ENCODE results near the gene PPIP5K1. TPM values are rescaled to one million over a fixed set of nuclear protein-coding genes. Genes with fewer than 3 reads are reported as not detected.

Gene PPIP5K1
- 9.6 and 18.1 TPM in 2 replicates for total RNA-seq

GRCh38 chr15:43589778-43590466 is at the start of gene PPIP5K1:
TSS of gene PPIP5K1 (minus strand) at chr15:43590208. CDS start at chr15:43584504, 5,704 bp downstream.

GRCh38 chr15:43618700-43619099 is 28.7 kb upstream of the PPIP5K1 start, which contains the start of gene STRC:
TSS of gene STRC (minus strand) at chr15:43618800. CDS start at chr15:43618722, 78 bp downstream.

GRCh38 chr15:43593328-43594190 is 3.6 kb upstream of the PPIP5K1 start, which contains the start of gene CKMT1B:
TSS of gene CKMT1B (plus strand) at chr15:43594027. CDS start at chr15:43594219, 192 bp downstream.

GRCh38 chr15:43517354-43518196 is 72.4 kb downstream of the PPIP5K1 start, which contains the start of gene MAP1A:
TSS of gene MAP1A (plus strand) at chr15:43517608. CDS start at chr15:43521474, 3,866 bp downstream.

DNA sequence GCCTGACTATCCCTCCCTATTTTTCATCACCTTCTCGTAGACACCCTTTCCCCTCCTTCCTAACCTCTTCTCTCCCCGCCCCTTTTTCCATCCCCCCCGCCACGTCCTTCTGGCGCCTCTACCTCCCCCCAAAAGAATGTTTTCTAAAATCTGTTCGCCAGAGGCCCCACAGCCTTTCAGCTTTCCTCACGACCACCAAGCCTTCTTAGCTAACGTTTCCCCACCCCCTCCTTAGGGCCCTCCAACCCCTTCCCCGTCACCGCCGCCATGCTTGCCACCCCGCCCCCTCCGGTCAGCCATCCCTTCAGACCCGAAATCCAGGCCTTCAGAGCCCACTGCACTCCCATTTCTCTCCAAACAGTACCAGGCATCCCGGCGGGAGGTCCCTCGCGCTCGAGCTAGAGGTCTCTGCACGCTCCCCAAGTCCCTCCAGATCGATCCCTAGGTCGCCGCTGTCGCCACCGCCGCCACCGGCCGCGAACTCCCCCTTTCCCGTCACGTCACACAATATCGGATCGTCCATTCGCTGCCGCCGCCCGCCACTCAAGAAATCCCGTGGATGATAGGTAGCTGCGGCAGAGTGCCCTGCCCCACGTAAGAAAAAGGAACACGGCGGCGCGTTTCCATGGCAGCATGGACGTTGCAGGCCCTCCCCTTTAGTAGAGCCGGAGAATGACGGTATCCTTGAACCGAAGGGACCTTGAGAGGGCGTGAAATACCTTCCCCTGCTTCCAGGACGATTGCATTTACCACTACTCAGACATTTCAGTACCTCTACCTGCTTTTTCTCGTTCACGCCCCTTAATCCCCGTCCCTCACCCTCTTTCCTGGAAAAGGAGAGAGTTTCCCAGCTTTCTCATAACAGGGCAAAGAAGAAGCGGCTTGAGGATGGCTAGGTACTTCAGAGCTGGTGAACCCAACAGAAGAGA is 97.1 kb downstream of the PPIP5K1 start, which contains the start of gene TP53BP1:
Gene TP53BP1, minus strand, starts transcription at position 484 of the 929 bp plus-strand sequence. Its CDS starts 113 bp downstream, at position 371.

Other genes starting within 250 kb of the PPIP5K1 start
- 11.9 and 17.7 TPM in 2 replicates for gene ZSCAN29, start 219.2 kb downstream of the PPIP5K1 start, total RNA-seq
- gene TUBGCP4, start 219.1 kb downstream of the PPIP5K1 start, total RNA-seq, result 7.2 and 7.9 TPM in 2 replicates
- gene TP53BP1, start 97.1 kb downstream of the PPIP5K1 start, total RNA-seq, result 15.3 and 20.9 TPM in 2 replicates
- 9.2 and 18.0 TPM in 2 replicates for gene MAP1A, start 72.6 kb downstream of the PPIP5K1 start, total RNA-seq
- gene CKMT1B, start 3.8 kb upstream of the PPIP5K1 start, total RNA-seq, result not detected in 2 replicates
- gene STRC, start 28.6 kb upstream of the PPIP5K1 start, total RNA-seq, result not detected in 2 replicates
- gene CATSPER2, start 58.6 kb upstream of the PPIP5K1 start, total RNA-seq, result under 0.01 TPM in 1 of 2 replicates, not detected in the other
- not detected in 2 replicates for gene CKMT1A, start 103.7 kb upstream of the PPIP5K1 start, total RNA-seq
- 411 and 442 TPM in 2 replicates for gene PDIA3, start 156.2 kb upstream of the PPIP5K1 start, total RNA-seq
- gene ELL3, start 186.8 kb upstream of the PPIP5K1 start, total RNA-seq, result 1.3 and 1.6 TPM in 2 replicates
- gene SERF2, start 202.1 kb upstream of the PPIP5K1 start, total RNA-seq, result 1,432 and 2,009 TPM in 2 replicates
- not detected in 2 replicates for gene SERINC4, start 210.0 kb upstream of the PPIP5K1 start, total RNA-seq
- 7.8 and 17.5 TPM in 2 replicates for gene HYPK, start 210.4 kb upstream of the PPIP5K1 start, total RNA-seq
- gene MFAP1, start 234.5 kb upstream of the PPIP5K1 start, total RNA-seq, result 14.4 and 23.0 TPM in 2 replicates
- 3.4 and 4.7 TPM in 2 replicates for gene WDR76, start 236.8 kb upstream of the PPIP5K1 start, total RNA-seq